ENCODE results near the gene FNDC10.

DNA sequence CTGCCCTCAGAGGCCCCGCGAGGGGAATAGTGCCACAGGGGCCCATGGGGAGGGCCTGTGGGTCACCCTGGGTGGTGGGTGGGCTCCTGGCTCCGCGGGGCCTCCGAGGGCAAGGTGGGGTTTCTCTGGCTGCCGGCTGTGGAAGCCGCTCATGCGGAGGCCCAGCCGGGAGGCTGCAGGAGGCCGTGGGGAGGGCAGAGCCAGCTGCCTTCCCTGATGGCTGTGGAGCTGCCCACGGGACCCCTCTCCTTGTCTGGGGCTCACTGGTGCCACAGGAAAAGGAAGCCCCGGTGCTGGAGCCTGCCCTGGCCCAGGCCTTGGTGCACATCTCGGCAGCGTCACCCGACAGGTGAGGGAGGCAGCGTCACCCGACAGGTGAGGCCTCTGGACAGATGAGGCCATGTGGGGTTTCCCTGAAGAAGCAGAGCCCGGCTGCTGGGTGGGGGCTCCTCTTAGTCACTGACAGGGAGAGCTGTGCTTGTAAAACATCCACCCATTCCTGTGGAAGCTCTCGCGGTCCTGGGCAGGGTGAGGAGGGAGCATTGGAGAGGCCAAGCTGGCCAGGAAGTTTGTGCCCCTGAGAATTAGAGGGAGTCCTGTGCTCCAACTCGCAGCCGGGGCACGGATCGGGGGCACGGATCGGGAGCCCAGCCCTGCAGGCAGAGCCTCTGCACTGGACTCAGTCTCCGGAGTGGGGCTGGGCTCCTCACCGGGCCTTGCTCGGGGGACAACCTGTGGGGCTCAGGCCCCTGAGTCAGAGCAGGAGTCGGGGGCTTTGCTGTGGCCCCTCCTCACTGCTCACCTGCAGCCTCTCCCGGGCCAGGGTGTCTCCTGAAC, 21.5 kb upstream of the FNDC10 start:
- TF ChIP-seq NR1H2 (CRISPR knock-in tag; IDR thresholded peaks at IDR 0.05): no peak
- no peak for TF ChIP-seq MXD4 (CRISPR knock-in tag; IDR thresholded peaks at IDR 0.05; ENCODE audit: borderline replicate concordance)
- no peak for TF ChIP-seq CTCF (IDR thresholded peaks at IDR 0.05)
- no peak for TF ChIP-seq ZNF512 (CRISPR knock-in tag; IDR thresholded peaks at IDR 0.05; ENCODE audit: borderline replicate concordance)
- TF ChIP-seq GABPB1 (CRISPR knock-in tag; IDR thresholded peaks at IDR 0.05): no peak
- no peak for TF ChIP-seq ZNF263 (CRISPR knock-in tag; IDR thresholded peaks at IDR 0.05; ENCODE audit: low read depth)
- no peak for TF ChIP-seq IRF1 (CRISPR knock-in tag; IDR thresholded peaks at IDR 0.05)
- TF ChIP-seq ATF3 (CRISPR knock-in tag; conservative IDR thresholded peaks at IDR 0.05): no peak
- TF ChIP-seq FOXP4 (CRISPR knock-in tag; IDR thresholded peaks at IDR 0.05): no peak
- TF ChIP-seq ARID4B (CRISPR knock-in tag; IDR thresholded peaks at IDR 0.05; ENCODE audit: borderline replicate concordance): no peak
- TF ChIP-seq, protein P1, sequence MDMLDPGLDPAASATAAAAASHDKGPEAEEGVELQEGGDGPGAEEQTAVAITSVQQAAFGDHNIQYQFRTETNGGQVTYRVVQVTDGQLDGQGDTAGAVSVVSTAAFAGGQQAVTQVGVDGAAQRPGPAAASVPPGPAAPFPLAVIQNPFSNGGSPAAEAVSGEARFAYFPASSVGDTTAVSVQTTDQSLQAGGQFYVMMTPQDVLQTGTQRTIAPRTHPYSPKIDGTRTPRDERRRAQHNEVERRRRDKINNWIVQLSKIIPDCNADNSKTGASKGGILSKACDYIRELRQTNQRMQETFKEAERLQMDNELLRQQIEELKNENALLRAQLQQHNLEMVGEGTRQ (CRISPR knock-in tag; IDR thresholded peaks at IDR 0.05): no peak
- no peak for TF ChIP-seq ZNF396 (CRISPR knock-in tag; IDR thresholded peaks at IDR 0.05; ENCODE audit: borderline replicate concordance)

All from WTC11 (cell line).